Brain microvascular endothelial cell (primary cell): Measurements from ENCODE around the gene DACH1.

Experiments used
- DNase-seq: peaks from one replicate; pipeline ENCODE4 v3.0.0-alpha.2; 2020
- H3K27ac ChIP-seq: fragments of 250-450 bp; sonication (Bioruptor Pico); 2 replicates; pipeline ENCODE4 v1.5.1; 2020; ENCODE audit warnings: mild to moderate bottlenecking, moderate library complexity
- H3K27me3 ChIP-seq: fragments of 250-450 bp; sonication (Bioruptor Pico); replicated peaks from 2 replicates; pipeline ENCODE4 v1.5.1; 2020; ENCODE audit warnings: mild to moderate bottlenecking
- H3K36me3 ChIP-seq: fragments of 250-450 bp; sonication (Bioruptor Pico); replicated peaks from 2 replicates; pipeline ENCODE4 v1.5.1; 2020; ENCODE audit warnings: mild to moderate bottlenecking
- H3K4me3 ChIP-seq: 2 replicates; pipeline ENCODE4 v1.5.1; 2011; ENCODE audit warnings: low read depth, mild to moderate bottlenecking, control low read depth, low read length, moderate library complexity
- CTCF ChIP-seq: IDR thresholded peaks from 2 replicates; pipeline ENCODE4 v1.5.1; 2011; ENCODE audit warnings: low read depth, mild to moderate bottlenecking, moderate library complexity, low read length, control low read depth, inconsistent platforms; ENCODE audit errors: missing control alignments
- in situ Hi-C: cut with HindIII; loops from 2 replicates; pipeline ENCODE4 v1.10.0; 2017; ENCODE audit warnings: low sequenced_read_pairs, low pct_ligation_motif_present

The DACH1 gene

GRCh38 chr13:71712988-71713653 is 153.9 kb downstream of the DACH1 start:
- in situ Hi-C loops = no loop called here

GRCh38 chr13:71704656-71705055 is 162.3 kb downstream of the DACH1 start:
- no peak overlapping the region for H3K4me3 ChIP-seq
- in situ Hi-C loops = no loop called here

More at GRCh38 chr13:71712988-71713653, 153.9 kb downstream of the DACH1 start:
- no peaks in the 10 kb centered on the region for H3K27me3 ChIP-seq
- no peak overlapping the region for H3K27ac ChIP-seq
- no peak overlapping the region for H3K4me3 ChIP-seq
- H3K36me3 ChIP-seq = no peaks in the 10 kb centered on the region
- peak; percentile 58 for DNase-seq
- no peak for TF ChIP-seq CTCF

GRCh38 chr13:71703138-71703537 is 163.9 kb downstream of the DACH1 start:
- DNase-seq = no peak
- H3K4me3 ChIP-seq = no peak overlapping the region
- H3K27ac ChIP-seq = no peak overlapping the region
- no peak for TF ChIP-seq CTCF
- in situ Hi-C loops = no loop called here
- H3K36me3 ChIP-seq = no peaks in the 10 kb centered on the region
- H3K27me3 ChIP-seq = no peaks in the 10 kb centered on the region

More at GRCh38 chr13:71704656-71705055, 162.3 kb downstream of the DACH1 start:
- H3K36me3 ChIP-seq = no peaks in the 10 kb centered on the region
- no peak for TF ChIP-seq CTCF
- no peak for DNase-seq
- no peak overlapping the region for H3K27ac ChIP-seq
- H3K27me3 ChIP-seq = no peaks in the 10 kb centered on the region

- TF ChIP-seq CTCF = no peak
- no peaks in the 10 kb centered on the region for H3K36me3 ChIP-seq
Observed at GRCh38 chr13:71702253-71702652, 164.8 kb downstream of the DACH1 start.

GRCh38 chr13:71701741-71702140 is 165.3 kb downstream of the DACH1 start:
- TF ChIP-seq CTCF = no peak
- Histone ChIP-seq H3K27me3 (no peaks in the 10 kb centered on the region), H3K4me3 (no peak overlapping the region), H3K36me3 (no peaks in the 10 kb centered on the region), H3K27ac (no peak overlapping the region)
- DNase-seq = no peak
- in situ Hi-C loops = no loop called here

More at GRCh38 chr13:71702253-71702652, 164.8 kb downstream of the DACH1 start:
- Histone ChIP-seq H3K27me3 (no peaks in the 10 kb centered on the region), H3K27ac (no peak overlapping the region), H3K4me3 (no peak overlapping the region)
- in situ Hi-C loops = no loop called here
- DNase-seq = no peak

GRCh38 chr13:71699342-71699741 is 167.7 kb downstream of the DACH1 start:
- in situ Hi-C loops = no loop called here
- TF ChIP-seq CTCF = no peak
- DNase-seq = no peak
- no peak overlapping the region for H3K4me3 ChIP-seq
- no peaks in the 10 kb centered on the region for H3K27me3 ChIP-seq
- no peak overlapping the region for H3K27ac ChIP-seq
- no peaks in the 10 kb centered on the region for H3K36me3 ChIP-seq
